ENCODE results near the gene SAMD4A.

GRCh38 chr14:54638135-54638446, 71.2 kb downstream of the SAMD4A start:
- TF ChIP-seq EZH2 (IDR thresholded peaks at IDR 0.05; ENCODE audit: insufficient read depth, poor library complexity, severe bottlenecking), result no peak
- TF ChIP-seq EZH2phosphoT487 (IDR thresholded peaks at IDR 0.05; ENCODE audit: insufficient read depth, low read depth), result no peak
